ENCODE measurements around the gene MUC20. TPM values are rescaled to one million over a fixed set of nuclear protein-coding genes. Genes with fewer than 3 reads are reported as not detected.
"Not testable (repeated sequence)": the region's sequence is repeated elsewhere in the genome, so short reads cannot be mapped to it uniquely, and the experiment has no call there.

MUC20 gene, protein sequence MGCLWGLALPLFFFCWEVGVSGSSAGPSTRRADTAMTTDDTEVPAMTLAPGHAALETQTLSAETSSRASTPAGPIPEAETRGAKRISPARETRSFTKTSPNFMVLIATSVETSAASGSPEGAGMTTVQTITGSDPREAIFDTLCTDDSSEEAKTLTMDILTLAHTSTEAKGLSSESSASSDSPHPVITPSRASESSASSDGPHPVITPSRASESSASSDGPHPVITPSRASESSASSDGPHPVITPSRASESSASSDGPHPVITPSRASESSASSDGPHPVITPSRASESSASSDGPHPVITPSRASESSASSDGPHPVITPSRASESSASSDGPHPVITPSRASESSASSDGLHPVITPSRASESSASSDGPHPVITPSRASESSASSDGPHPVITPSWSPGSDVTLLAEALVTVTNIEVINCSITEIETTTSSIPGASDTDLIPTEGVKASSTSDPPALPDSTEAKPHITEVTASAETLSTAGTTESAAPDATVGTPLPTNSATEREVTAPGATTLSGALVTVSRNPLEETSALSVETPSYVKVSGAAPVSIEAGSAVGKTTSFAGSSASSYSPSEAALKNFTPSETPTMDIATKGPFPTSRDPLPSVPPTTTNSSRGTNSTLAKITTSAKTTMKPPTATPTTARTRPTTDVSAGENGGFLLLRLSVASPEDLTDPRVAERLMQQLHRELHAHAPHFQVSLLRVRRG
- total RNA-seq (1 to 10 TPM; 2.6 to 2.9 TPM), polyA plus RNA-seq (ENCODE audit: insufficient read length in 2 of 2) (10 to 100 TPM; 12.9 to 28.3 TPM)
- long read RNA-seq, donor 1, partial matches to known transcripts, result 0 of 2 reads
- long read RNA-seq, donor 1, other reads (novel, unspliced or antisense), result 0 of 2 reads
- long read RNA-seq, donor 2, partial matches to known transcripts, result 5 of 5 reads
- long read RNA-seq, donor 2, other reads (novel, unspliced or antisense), result 0 of 5 reads
- long read RNA-seq, donor 3, result 0 reads
- long read RNA-seq, donor 4, partial matches to known transcripts, result 0 of 1 reads
- long read RNA-seq, donor 4, other reads (novel, unspliced or antisense), result 0 of 1 reads

DNA sequence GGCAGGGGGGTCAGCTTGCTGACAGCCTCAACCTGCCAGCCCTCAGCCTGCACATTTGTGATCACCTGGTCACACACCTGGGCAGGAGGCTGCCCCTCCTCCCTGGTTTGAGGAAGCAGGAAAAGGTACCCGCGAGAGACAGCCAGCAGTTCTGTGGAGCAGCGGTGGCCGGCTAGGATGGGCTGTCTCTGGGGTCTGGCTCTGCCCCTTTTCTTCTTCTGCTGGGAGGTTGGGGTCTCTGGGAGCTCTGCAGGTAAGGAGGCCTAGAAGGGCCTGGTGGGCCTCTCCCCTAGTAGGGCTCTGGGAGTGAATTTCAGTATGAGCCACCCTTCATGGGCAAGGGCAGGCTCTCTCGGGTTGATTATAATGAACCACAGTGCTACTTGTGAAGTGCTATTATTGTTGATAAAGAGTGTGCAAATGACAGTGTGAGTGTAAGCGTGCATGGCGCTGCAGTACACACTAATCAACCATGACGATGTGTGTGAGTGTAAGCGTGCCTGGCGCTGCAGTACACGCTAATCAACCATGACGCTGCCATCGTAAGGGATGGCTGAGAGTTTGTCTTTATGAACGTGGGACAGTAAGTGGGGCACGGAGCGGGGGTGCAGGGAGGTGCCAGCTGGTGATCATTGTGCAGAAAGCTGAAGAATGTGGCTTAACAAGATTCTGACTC, at the start of gene MUC20:
Gene MUC20 (plus strand): TSS at position 148 of the 676 bp plus-strand sequence. CDS start 30 bp downstream, at position 178.
- not testable (repeated sequence) for H3K4me1 ChIP-seq (ENCODE audit: control insufficient read depth, insufficient read depth, low read length); H3K27me3 ChIP-seq (ENCODE audit: control insufficient read depth, insufficient read depth, low read length); DNase-seq (ENCODE audit: low read depth in 4 of 6, low spot score in 6 of 6); H3K4me3 ChIP-seq (ENCODE audit: low read depth, low read length); H3K36me3 ChIP-seq (ENCODE audit: control insufficient read depth, insufficient read depth, low read length); H3K27ac ChIP-seq (ENCODE audit: low read depth, low read length); H3K9me3 ChIP-seq (ENCODE audit: control insufficient read depth, insufficient read depth, low read length)
- 69% methylated on average over 5 of the region's 16 CpGs for WGBS (ENCODE audit: insufficient coverage)

DNA sequence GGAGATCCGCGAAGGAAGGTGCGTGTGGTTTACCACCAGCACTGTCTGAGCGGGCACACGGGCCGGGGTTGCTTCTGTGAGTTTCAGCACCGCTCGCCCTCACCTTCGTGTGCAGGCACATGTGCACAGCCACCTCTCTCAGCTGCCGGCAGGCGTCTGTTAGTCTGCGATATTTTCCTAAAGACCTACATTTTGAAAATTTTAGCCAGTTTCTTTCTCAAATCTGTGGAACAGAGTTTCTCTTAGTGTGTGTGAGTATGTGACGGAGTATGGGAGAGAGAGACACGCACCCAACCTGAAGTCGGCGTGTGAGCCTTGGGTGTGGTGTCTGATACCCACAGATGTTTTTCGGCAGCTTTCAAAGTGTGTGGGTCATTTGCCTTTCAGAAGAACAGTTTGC, 49.5 kb upstream of the MUC20 start:
- DNase-seq (ENCODE audit: low read depth in 4 of 6, low spot score in 6 of 6); H3K9me3 ChIP-seq (ENCODE audit: control insufficient read depth, insufficient read depth, low read length); H3K4me1 ChIP-seq (ENCODE audit: control insufficient read depth, insufficient read depth, low read length); H3K4me3 ChIP-seq (ENCODE audit: low read depth, low read length); H3K27me3 ChIP-seq (ENCODE audit: control insufficient read depth, insufficient read depth, low read length); H3K27ac ChIP-seq (ENCODE audit: low read depth, low read length): not testable (repeated sequence)
- H3K36me3 ChIP-seq (ENCODE audit: control insufficient read depth, insufficient read depth, low read length), result peaks cover 33% of the 10 kb centered on the region
- 87% methylated on average over 5 of the region's 17 CpGs for WGBS (ENCODE audit: insufficient coverage)

DNA sequence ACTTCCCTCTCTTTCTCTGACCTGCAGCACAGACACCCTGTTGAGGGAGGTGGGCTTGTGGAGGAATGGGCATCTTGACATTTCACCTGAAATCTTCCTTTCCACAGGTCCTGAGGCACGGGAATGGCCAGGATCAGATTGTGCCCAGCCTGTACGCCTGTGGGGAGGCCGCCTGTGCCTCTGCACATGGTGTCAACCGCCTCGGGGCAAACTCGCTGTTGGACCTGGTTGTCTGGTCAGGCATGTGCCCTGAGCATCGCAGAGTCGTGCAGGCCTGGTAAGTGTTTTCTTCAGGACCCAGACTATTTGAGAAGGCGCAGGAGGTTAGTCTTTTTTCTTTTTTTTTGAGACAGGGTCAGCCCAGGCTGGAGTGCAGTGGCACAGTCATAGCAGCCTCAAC, 47.1 kb upstream of the MUC20 start:
- no CpG with 5 or more reads among the region's 9 CpGs for WGBS (ENCODE audit: insufficient coverage)
- DNase-seq (ENCODE audit: low read depth in 4 of 6, low spot score in 6 of 6); H3K27me3 ChIP-seq (ENCODE audit: control insufficient read depth, insufficient read depth, low read length); H3K4me1 ChIP-seq (ENCODE audit: control insufficient read depth, insufficient read depth, low read length); H3K4me3 ChIP-seq (ENCODE audit: low read depth, low read length); H3K9me3 ChIP-seq (ENCODE audit: control insufficient read depth, insufficient read depth, low read length); H3K27ac ChIP-seq (ENCODE audit: low read depth, low read length): not testable (repeated sequence)
- H3K36me3 ChIP-seq (ENCODE audit: control insufficient read depth, insufficient read depth, low read length), result peaks cover 39% of the 10 kb centered on the region

- WGBS (ENCODE audit: insufficient coverage), result 80% methylated on average over 1 of the region's 15 CpGs
- H3K36me3 ChIP-seq (ENCODE audit: control insufficient read depth, insufficient read depth, low read length), result peaks cover 38% of the 10 kb centered on the region
- H3K4me3 ChIP-seq (ENCODE audit: low read depth, low read length); H3K9me3 ChIP-seq (ENCODE audit: control insufficient read depth, insufficient read depth, low read length); DNase-seq (ENCODE audit: low read depth in 4 of 6, low spot score in 6 of 6); H3K27me3 ChIP-seq (ENCODE audit: control insufficient read depth, insufficient read depth, low read length); H3K27ac ChIP-seq (ENCODE audit: low read depth, low read length); H3K4me1 ChIP-seq (ENCODE audit: control insufficient read depth, insufficient read depth, low read length): not testable (repeated sequence)
These were observed 42.3 kb upstream of the MUC20 start for GRCh38 chr3:195678391-195679015.

GRCh38 chr3:195680690-195681089, 40.1 kb upstream of the MUC20 start:
- no CpG with 5 or more reads among the region's 10 CpGs for WGBS (ENCODE audit: insufficient coverage)
- not testable (repeated sequence) for H3K4me1 ChIP-seq (ENCODE audit: control insufficient read depth, insufficient read depth, low read length); H3K4me3 ChIP-seq (ENCODE audit: low read depth, low read length); H3K27ac ChIP-seq (ENCODE audit: low read depth, low read length); H3K9me3 ChIP-seq (ENCODE audit: control insufficient read depth, insufficient read depth, low read length); H3K27me3 ChIP-seq (ENCODE audit: control insufficient read depth, insufficient read depth, low read length); DNase-seq (ENCODE audit: low read depth in 4 of 6, low spot score in 6 of 6)
- H3K36me3 ChIP-seq (ENCODE audit: control insufficient read depth, insufficient read depth, low read length), result peaks cover 43% of the 10 kb centered on the region

GRCh38 chr3:195681458-195682103, 39.2 kb upstream of the MUC20 start:
- no CpG with 5 or more reads among the region's 24 CpGs for WGBS (ENCODE audit: insufficient coverage)
- H3K4me3 ChIP-seq (ENCODE audit: low read depth, low read length); DNase-seq (ENCODE audit: low read depth in 4 of 6, low spot score in 6 of 6); H3K27me3 ChIP-seq (ENCODE audit: control insufficient read depth, insufficient read depth, low read length); H3K27ac ChIP-seq (ENCODE audit: low read depth, low read length); H3K4me1 ChIP-seq (ENCODE audit: control insufficient read depth, insufficient read depth, low read length); H3K9me3 ChIP-seq (ENCODE audit: control insufficient read depth, insufficient read depth, low read length): not testable (repeated sequence)
- peaks cover 44% of the 10 kb centered on the region for H3K36me3 ChIP-seq (ENCODE audit: control insufficient read depth, insufficient read depth, low read length)

DNA sequence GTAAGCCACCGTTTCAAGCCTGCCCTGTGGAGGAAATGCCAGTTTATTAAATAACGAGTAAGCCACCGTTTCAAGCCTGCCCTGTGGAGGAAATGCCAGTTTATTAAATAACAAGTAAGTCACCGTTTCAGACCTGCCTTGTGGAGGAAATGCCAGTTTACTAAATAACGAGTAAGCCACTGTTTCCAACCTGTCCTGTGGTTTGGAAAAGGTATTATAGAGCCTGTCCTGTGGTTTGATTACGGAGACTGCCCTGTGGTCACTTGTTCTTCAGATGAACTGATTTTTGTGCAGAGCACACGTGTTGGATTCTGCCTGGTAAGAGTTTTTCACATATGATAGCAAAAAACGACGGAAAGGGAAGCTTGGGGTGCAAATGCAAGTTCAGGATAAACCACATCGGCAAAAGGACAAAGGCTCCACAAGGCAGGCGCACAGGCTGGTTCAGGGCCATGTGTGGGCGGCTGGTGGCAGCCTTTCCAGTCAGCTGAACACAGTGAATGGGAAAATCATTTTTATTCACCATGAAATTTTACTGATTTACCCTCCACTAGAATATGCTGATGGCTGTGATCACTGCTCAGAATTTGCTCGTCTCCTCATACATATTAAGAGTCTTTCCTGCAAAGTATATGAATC, 38.6 kb upstream of the MUC20 start:
- DNase-seq (ENCODE audit: low read depth in 4 of 6, low spot score in 6 of 6); H3K9me3 ChIP-seq (ENCODE audit: control insufficient read depth, insufficient read depth, low read length); H3K27me3 ChIP-seq (ENCODE audit: control insufficient read depth, insufficient read depth, low read length); H3K4me1 ChIP-seq (ENCODE audit: control insufficient read depth, insufficient read depth, low read length); H3K27ac ChIP-seq (ENCODE audit: low read depth, low read length); H3K4me3 ChIP-seq (ENCODE audit: low read depth, low read length): not testable (repeated sequence)
- WGBS (ENCODE audit: insufficient coverage), result 76% methylated on average over 4 of the region's 13 CpGs
- peaks cover 42% of the 10 kb centered on the region for H3K36me3 ChIP-seq (ENCODE audit: control insufficient read depth, insufficient read depth, low read length)

- H3K27me3 ChIP-seq (ENCODE audit: control insufficient read depth, insufficient read depth, low read length); H3K27ac ChIP-seq (ENCODE audit: low read depth, low read length); DNase-seq (ENCODE audit: low read depth in 4 of 6, low spot score in 6 of 6); H3K4me1 ChIP-seq (ENCODE audit: control insufficient read depth, insufficient read depth, low read length); H3K4me3 ChIP-seq (ENCODE audit: low read depth, low read length); H3K9me3 ChIP-seq (ENCODE audit: control insufficient read depth, insufficient read depth, low read length): not testable (repeated sequence)
- H3K36me3 ChIP-seq (ENCODE audit: control insufficient read depth, insufficient read depth, low read length), result peaks cover 38% of the 10 kb centered on the region
- WGBS (ENCODE audit: insufficient coverage), result 87% methylated on average over 16 of the region's 18 CpGs
These were observed 36.9 kb upstream of the MUC20 start for GRCh38 chr3:195683722-195684526.

Data from spinal cord (tissue), 10 donors.